Activated CD8-positive, alpha-beta T cell treated with anti-CD3 and anti-CD28 coated beads for 36 hours (primary cell): ENCODE measurements around the gene MYF6. TPM values are rescaled to one million over a fixed set of nuclear protein-coding genes. Genes with fewer than 3 reads are reported as not detected.

Experiments
- ATAC-seq: fragments of 200-7000 bp; cut with Tn5 transposase; one replicate; pipeline ENCODE4 v1.10.0; 2021; ENCODE audit warnings: mild to moderate bottlenecking, moderate library complexity
- CTCF ChIA-PET: fragments of 350-600 bp; sonication (Branson Sonifier 250); formaldehyde crosslinking; loops from one replicate; lab custom pipeline; 2021; ENCODE audit warnings: antibody characterized with exemption; lab: Charles Lee
- POLR2A ChIA-PET: fragments of 350-600 bp; sonication (Branson Sonifier 250); formaldehyde crosslinking; loops from one replicate; lab custom pipeline; 2021; ENCODE audit warnings: antibody characterized with exemption; lab: Charles Lee
- DNase-seq: peaks from one replicate; pipeline ENCODE4 v3.0.0-alpha.2; 2020
- H3K27ac Mint-ChIP-seq: one replicate; pipeline ENCODE4 v1.8.0; 2021; ENCODE audit warnings: mild to moderate bottlenecking, mixed read lengths
- H3K27me3 Mint-ChIP-seq: one replicate; pipeline ENCODE4 v1.8.0; 2021; ENCODE audit warnings: mixed read lengths
- H3K36me3 Mint-ChIP-seq: one replicate; pipeline ENCODE4 v1.8.0; 2021; ENCODE audit warnings: low read depth, mixed read lengths
- H3K4me1 Mint-ChIP-seq: one replicate; pipeline ENCODE4 v1.8.0; 2021; ENCODE audit warnings: low read depth, mixed read lengths
- H3K4me3 Mint-ChIP-seq: one replicate; pipeline ENCODE4 v1.8.0; 2021; ENCODE audit warnings: mild to moderate bottlenecking, moderate library complexity, mixed read lengths
- H3K9me3 Mint-ChIP-seq: one replicate; pipeline ENCODE4 v1.8.0; 2021; ENCODE audit warnings: mixed read lengths
- CTCF ChIP-seq: fragments of 200-600 bp; IDR thresholded peaks from one replicate; pipeline ENCODE4 v1.8.0; 2022; ENCODE audit warnings: antibody characterized with exemption, mild to moderate bottlenecking
- intact Hi-C: fragments of 100-400 bp; cut with micrococcal nuclease; formaldehyde crosslinking; loops from one replicate; pipeline ENCODE4 v1.10.0; 2022
- total RNA-seq, 2 experiments: library from RNA; stranded (reverse); gene quantifications; one replicate each; pipeline ENCODE4 v1.2.3, GENCODE V29; 2021

MYF6 gene
- total RNA-seq, 2 experiments from 2014 or later = not detected

DNA sequence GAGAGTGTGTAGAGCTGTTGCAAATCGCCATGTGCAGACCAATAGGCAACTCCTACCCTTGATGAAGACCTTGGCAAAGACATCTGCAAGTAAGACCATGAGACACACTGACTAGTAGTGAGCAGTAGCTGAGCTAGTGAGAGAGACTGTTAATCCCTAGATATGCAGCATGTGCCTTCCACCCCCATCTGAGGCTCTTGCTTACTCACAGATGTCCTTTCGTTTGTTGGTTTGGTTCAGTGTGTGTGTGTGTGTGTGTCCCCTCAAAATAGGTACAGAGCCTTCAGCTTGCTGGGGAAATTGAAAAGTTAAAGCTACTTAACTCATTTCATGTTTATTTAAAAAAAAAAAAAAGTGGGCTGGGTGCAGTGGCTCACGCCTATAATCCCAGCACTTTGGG, 46.8 kb downstream of the MYF6 start:
- intact Hi-C loops = no loop called here
- ChIA-PET CTCF (no interaction called here), POLR2A (no interaction called here)
- Mint-ChIP-seq H3K9me3 (no peaks in the 10 kb centered on the region), H3K4me1 (no peaks in the 10 kb centered on the region), H3K27me3 (no peaks in the 10 kb centered on the region), H3K4me3 (no peak overlapping the region), H3K27ac (no peak overlapping the region), H3K36me3 (no peaks in the 10 kb centered on the region)
- TF ChIP-seq CTCF = no peak
- ATAC-seq = no peak
- no peak for DNase-seq

GRCh38 chr12:80756875-80757274, 49.4 kb downstream of the MYF6 start:
- Mint-ChIP-seq H3K27me3 (no peaks in the 10 kb centered on the region), H3K9me3 (no peaks in the 10 kb centered on the region), H3K27ac (no peak overlapping the region), H3K4me3 (no peak overlapping the region), H3K36me3 (no peaks in the 10 kb centered on the region), H3K4me1 (no peaks in the 10 kb centered on the region)
- CTCF ChIA-PET = no interaction called here
- no peak for TF ChIP-seq CTCF
- DNase-seq (no peak), ATAC-seq (no peak)
- POLR2A ChIA-PET = no interaction called here
- intact Hi-C loops = no loop called here

Other genes starting within 250 kb of the MYF6 start
- not detected for gene MYF5, start 9.3 kb downstream of the MYF6 start, total RNA-seq
- gene LIN7A, start 230.3 kb downstream of the MYF6 start, total RNA-seq = not detected